Measurements from ENCODE around the gene DENND1A.

GRCh38 chr9:123941524-123942070, 11.7 kb upstream of the DENND1A start:
- no peak for TF ChIP-seq CTCF (IDR thresholded peaks at IDR 0.05)
- TF ChIP-seq POLR2A (IDR thresholded peaks at IDR 0.05) = no peak
- no peak for TF ChIP-seq EP300 (IDR thresholded peaks at IDR 0.05)
